GM12878 (cell line): ENCODE results near the gene SLX4IP. TPM values are rescaled to one million over a fixed set of nuclear protein-coding genes. Genes with fewer than 3 reads are reported as not detected.

Source experiments
- ATAC-seq: fragments of 200-7000 bp; cut with Tn5 transposase; 3 replicates; pipeline ENCODE4 v1.9.1; 2020; ENCODE audit warnings: mild to moderate bottlenecking, moderate library complexity
- BruUV-seq: library from RNA; stranded (reverse); fragments of 400-500 nt; replicated peaks from 2 replicates; lab custom pipeline; 2021; lab: Mats Ljungman, UMichigan
- CTCF ChIA-PET: fragments of 300-600 bp; sonication (Branson Sonifier 250); formaldehyde crosslinking; extraction: SDS; loops from one replicate; lab custom pipeline; 2021; ENCODE audit warnings: inconsistent platforms; lab: Yijun Ruan, JAX
- POLR2A ChIA-PET: fragments of 350-600 bp; formaldehyde crosslinking; extraction: SDS; loops from one replicate; lab custom pipeline; 2021; ENCODE audit warnings: inconsistent platforms; lab: Charles Lee
- RAD21 ChIA-PET: fragments of 300-600 bp; sonication (Branson Sonifier 250); formaldehyde crosslinking; loops from one replicate; lab custom pipeline; 2023; ENCODE audit warnings: antibody characterized with exemption; ENCODE audit not compliant: unreplicated experiment; lab: Charles Lee
- SMC1A ChIA-PET: fragments of 300-600 bp; sonication (Branson Sonifier 250); formaldehyde crosslinking; loops from one replicate; lab custom pipeline; 2023; ENCODE audit not compliant: unreplicated experiment, uncharacterized antibody; lab: Charles Lee
- DNase-seq: peaks from one replicate; pipeline ENCODE4 v3.0.0-alpha.2; 2011; ENCODE audit warnings: low read depth, low spot score
- FAIRE-seq: peaks from 3 replicates; lab custom pipeline; 2011; peaks lifted over from hg19 to GRCh38; lab: Jason Lieb, UNC
- H2AFZ ChIP-seq: 2 replicates; pipeline ENCODE4 v1.6.0; 2011; ENCODE audit warnings: low read depth, low read length, control low read depth; ENCODE audit not compliant: control insufficient read depth
- H3K27ac ChIP-seq: 2 replicates; pipeline ENCODE4 v1.5.1; 2011; ENCODE audit warnings: control low read depth; ENCODE audit not compliant: control insufficient read depth, insufficient read depth
- H3K27me3 ChIP-seq, 2 experiments: replicated peaks in 1 of 2; 2 replicates each; pipeline versions ENCODE4 v1.6.0 to v1.6.1; 2011; ENCODE audit warnings: low read length in 1 of 2; ENCODE audit not compliant: control insufficient read depth in 2 of 2, insufficient read depth in 2 of 2
- H3K36me3 ChIP-seq, 2 experiments: 2 replicates each; pipeline ENCODE4 v1.5.1; 2011; ENCODE audit warnings: low read length in 1 of 2; ENCODE audit not compliant: control insufficient read depth in 2 of 2, insufficient read depth in 2 of 2
- H3K4me1 ChIP-seq: 2 replicates; pipeline ENCODE4 v1.6.1; 2011; ENCODE audit warnings: mild to moderate bottlenecking, low read length, moderate library complexity, mixed read lengths; ENCODE audit not compliant: control insufficient read depth, insufficient read depth
- H3K4me2 ChIP-seq: 2 replicates; pipeline ENCODE4 v1.6.0; 2011; ENCODE audit warnings: control low read depth; ENCODE audit not compliant: control insufficient read depth, insufficient read depth
- H3K4me3 ChIP-seq: fragments of 200-600 bp; sonication (generic); 2 replicates; pipeline ENCODE4 v1.5.1; 2016
- H3K79me2 ChIP-seq: 2 replicates; pipeline ENCODE4 v1.6.0; 2011; ENCODE audit warnings: low read length; ENCODE audit not compliant: control insufficient read depth, insufficient read depth
- H3K9ac ChIP-seq: 2 replicates; pipeline ENCODE4 v1.8.0; 2011; ENCODE audit warnings: low read length, control low read depth, mixed read lengths; ENCODE audit not compliant: control insufficient read depth, insufficient read depth
- H3K9me3 ChIP-seq: replicated peaks from 3 replicates; pipeline ENCODE4 v1.5.1; 2011; ENCODE audit warnings: mild to moderate bottlenecking, low read length; ENCODE audit not compliant: control insufficient read depth, insufficient read depth
- H4K20me1 ChIP-seq: 2 replicates; pipeline ENCODE4 v1.6.0; 2011; ENCODE audit not compliant: control insufficient read depth, insufficient read depth
- ATF7 ChIP-seq: fragments of 450-650 bp; IDR thresholded peaks from 2 replicates; pipeline ENCODE4 v1.6.1; 2016; ENCODE audit warnings: low read depth, mild to moderate bottlenecking
- BACH1 ChIP-seq: fragments of 450-650 bp; IDR thresholded peaks from 2 replicates; pipeline ENCODE4 v1.6.1; 2017; ENCODE audit warnings: mild to moderate bottlenecking, borderline replicate concordance
- CBX5 ChIP-seq: sonication (generic); IDR thresholded peaks from 2 replicates; pipeline ENCODE4 v1.6.1; 2016; ENCODE audit warnings: low read depth, moderate library complexity, mild to moderate bottlenecking, inconsistent platforms
- ESRRA ChIP-seq: IDR thresholded peaks from 2 replicates; pipeline ENCODE4 v1.6.1; 2012; ENCODE audit warnings: mild to moderate bottlenecking, low read length, improper control_type of control experiment
- IKZF1 ChIP-seq: fragments of 450-650 bp; conservative IDR thresholded peaks from 2 replicates; pipeline ENCODE4 v1.6.1; 2017; ENCODE audit warnings: antibody characterized with exemption, mild to moderate bottlenecking
- IRF5 ChIP-seq: fragments of 450-650 bp; IDR thresholded peaks from 2 replicates; pipeline ENCODE4 v1.6.1; 2017; ENCODE audit warnings: borderline replicate concordance
- MEF2A ChIP-seq: IDR thresholded peaks from 2 replicates; pipeline ENCODE4 v1.6.1; 2011; ENCODE audit warnings: low read depth, mild to moderate bottlenecking, low read length, moderate library complexity; ENCODE audit not compliant: insufficient read depth
- MEF2B ChIP-seq: fragments of 450-650 bp; IDR thresholded peaks from 2 replicates; pipeline ENCODE4 v1.6.1; 2018; ENCODE audit warnings: mild to moderate bottlenecking, moderate library complexity; ENCODE audit not compliant: partially characterized antibody, poor library complexity, severe bottlenecking
- NFYA ChIP-seq: IDR thresholded peaks from 2 replicates; pipeline ENCODE4 v1.6.1; 2011; ENCODE audit warnings: low read depth, mild to moderate bottlenecking, low read length, improper control_type of control experiment, borderline replicate concordance
- NR2F1 ChIP-seq: fragments of 450-650 bp; conservative IDR thresholded peaks from 2 replicates; pipeline ENCODE4 v1.6.1; 2017; ENCODE audit warnings: mild to moderate bottlenecking
- PBX3 ChIP-seq: IDR thresholded peaks from 2 replicates; pipeline ENCODE4 v1.6.1; 2011; ENCODE audit warnings: mild to moderate bottlenecking, low read depth, low read length, moderate library complexity; ENCODE audit not compliant: insufficient replicate concordance
- POLR2AphosphoS2 ChIP-seq: IDR thresholded peaks from 2 replicates; pipeline ENCODE4 v1.6.1; 2011; ENCODE audit warnings: low read depth, mild to moderate bottlenecking, low read length, improper control_type of control experiment, moderate library complexity
- SP1 ChIP-seq: IDR thresholded peaks from one replicate; pipeline ENCODE4 v1.6.1; 2011; ENCODE audit warnings: low read depth, low read length
- SUPT20H ChIP-seq: IDR thresholded peaks from 2 replicates; pipeline ENCODE4 v1.6.1; 2011; ENCODE audit warnings: low read depth, mild to moderate bottlenecking, low read length, moderate library complexity, borderline replicate concordance; ENCODE audit not compliant: control insufficient read depth
- TARDBP ChIP-seq: IDR thresholded peaks from 2 replicates; pipeline ENCODE4 v1.6.1; 2016; ENCODE audit warnings: borderline replicate concordance
- TCF3 ChIP-seq: IDR thresholded peaks from 2 replicates; pipeline ENCODE4 v1.6.1; 2012; ENCODE audit warnings: low read depth, mild to moderate bottlenecking, low read length, borderline replicate concordance; ENCODE audit not compliant: insufficient read depth
- TCF7 ChIP-seq: IDR thresholded peaks from 2 replicates; pipeline ENCODE4 v1.6.1; 2014; ENCODE audit warnings: antibody characterized with exemption, borderline replicate concordance
- USF1 ChIP-seq: IDR thresholded peaks from 2 replicates; pipeline ENCODE4 v1.6.1; 2011; ENCODE audit warnings: borderline replicate concordance, low read depth, mild to moderate bottlenecking, moderate library complexity, mixed read lengths, low read length; ENCODE audit not compliant: insufficient read depth; ENCODE audit errors: extremely low read length
- WRNIP1 ChIP-seq: IDR thresholded peaks from 2 replicates; pipeline ENCODE4 v1.6.1; 2011; ENCODE audit warnings: low read depth, low read length, improper control_type of control experiment, borderline replicate concordance
- WGBS: methylation state at CpG from one replicate; pipeline ENCODE4 v1.1.6; 2016; ENCODE audit warnings: low lambda C conversion rate; ENCODE audit not compliant: insufficient replicate concordance, insufficient coverage; ENCODE audit errors: missing lambda C conversion rate; 5-methylcytosine and 5-hydroxymethylcytosine counted together
- in situ Hi-C: fragments of 300-500 bp; cut with MboI; formaldehyde crosslinking; loops from 9 replicates; pipeline ENCODE4 v1.14.3; 2018; ENCODE audit warnings: mixed read lengths
- intact Hi-C: fragments of 100-400 bp; cut with micrococcal nuclease; formaldehyde crosslinking; loops from one replicate; pipeline ENCODE4 v1.14.2; 2022; ENCODE audit not compliant: unreplicated experiment
- polyA plus RNA-seq, 11 experiments: library from polyadenylated mRNA; depleted of rRNA in 4 of 11; unstranded in 6 of 11; stranded (reverse) in 5 of 11; fragments of >200 nt; fragmentation: Nextera tagmentation in 4 of 11; fragmentation: Illumina TruSeq in 1 of 11; extraction: Ambion mirVana in 4 of 11; extraction: Trizol in 1 of 11; gene quantifications; 1 replicate in 1 of 11; 2 replicates in 10 of 11; pipeline versions ENCODE4 v1.2.1 to v1.2.3, GENCODE V29; 2011 to 2016; ENCODE audit warnings: inconsistent platforms in 2 of 11, missing spikeins in 2 of 11, low read depth in 1 of 11
- total RNA-seq, 4 experiments: library from RNA; depleted of rRNA in 3 of 4; stranded (reverse); fragments of >200 nt in 3 of 4; fragmentation: Illumina TruSeq in 1 of 4; extraction: Trizol in 1 of 4; gene quantifications; 2 replicates each; pipeline versions ENCODE4 v1.2.1 to v1.2.3, GENCODE V29; 2013 to 2021

SLX4IP gene
- total and polyA plus RNA-seq, 10 of the 15 experiments (the other 5 are each of a cell fraction or from before 2014, with no cell fraction given): 2.2 to 11.0 (median 6.3) TPM

GRCh38 chr20:10577648-10578047 is 142.5 kb downstream of the SLX4IP start:
- RAD21 ChIA-PET: interaction anchor here (1.2 kb wide), 1 partner anchor 24 kb away, joined by 3 read pairs; no protein-coding TSS in a partner anchor
- no peaks in the 10 kb centered on the region for H3K9me3 ChIP-seq
- H3K4me3 ChIP-seq: no peak overlapping the region
- no peak for FAIRE-seq
- no peak for DNase-seq
- no peaks in the 10 kb centered on the region for H3K79me2 ChIP-seq
- WGBS: 97% methylated on average over 3 of the region's 3 CpGs
- no peak overlapping the region for H3K27ac ChIP-seq
- no TSS peak for BruUV-seq
- intact Hi-C loops (no loop called here), in situ Hi-C loops (no loop called here)
- H3K36me3 ChIP-seq: no peaks in the 10 kb centered on the region; a peak in 1 of 4 replicates
- SMC1A ChIA-PET: no interaction called here
- no peaks in the 10 kb centered on the region for H4K20me1 ChIP-seq
- H2AFZ ChIP-seq: no peak overlapping the region
- ATAC-seq: no peak
- H3K4me1 ChIP-seq: no peaks in the 10 kb centered on the region
- no peaks in the 10 kb centered on the region for H3K27me3 ChIP-seq
- no peak for TF ChIP-seq NFYA
- no peak for TF ChIP-seq IRF5
- no peak for TF ChIP-seq ESRRA
- no peak for TF ChIP-seq SUPT20H
- no peak for TF ChIP-seq NR2F1
- no peak for TF ChIP-seq ATF7
- TF ChIP-seq POLR2AphosphoS2: no peak
- no peak for TF ChIP-seq MEF2A
- no peak for TF ChIP-seq TARDBP
- no peak for TF ChIP-seq SP1
- no peak for TF ChIP-seq MEF2B
- TF ChIP-seq IKZF1: no peak
- no peak for TF ChIP-seq USF1
- TF ChIP-seq TCF7: no peak
- TF ChIP-seq PBX3: no peak
- TF ChIP-seq TCF3: no peak
- no peak for TF ChIP-seq WRNIP1
- no peak for TF ChIP-seq CBX5
- TF ChIP-seq BACH1: no peak
- CTCF ChIA-PET: interaction anchor here (0.9 to 1.1 kb wide), 2 partner anchors 9 kb away, joined by 3 to 4 read pairs; no protein-coding TSS in a partner anchor
- H3K4me2 ChIP-seq: no peak overlapping the region
- no peak overlapping the region for H3K9ac ChIP-seq
- POLR2A ChIA-PET: no interaction called here
